SK-N-SH treated with all-trans-retinoic acid at 6 μM for 48 hours (cell line): ENCODE results near the gene CCDC88C.

Source experiments
- ATAC-seq: fragments of 200-7000 bp; cut with Tn5 transposase; 3 replicates; pipeline ENCODE4 v1.9.1; 2020; ENCODE audit warnings: mild to moderate bottlenecking, moderate library complexity
- ARNTL ChIP-seq: fragments of 450-650 bp; formaldehyde crosslinking; IDR thresholded peaks from 2 replicates; pipeline ENCODE4 v1.5.0; 2020; ENCODE audit warnings: low read depth, mild to moderate bottlenecking, moderate library complexity, borderline replicate concordance
- BACH2 ChIP-seq: fragments of 250-450 bp; sonication (Bioruptor Pico); IDR thresholded peaks from 2 replicates; pipeline ENCODE4 v1.9.0; 2021; ENCODE audit warnings: mild to moderate bottlenecking, borderline replicate concordance
- CSDC2 ChIP-seq: fragments of 250-450 bp; sonication (Bioruptor Pico); IDR thresholded peaks from 2 replicates; pipeline ENCODE4 v1.5.0; 2020; ENCODE audit warnings: mild to moderate bottlenecking, moderate library complexity
- ESRRG ChIP-seq: fragments of 250-450 bp; sonication (Bioruptor Pico); IDR thresholded peaks from 2 replicates; pipeline ENCODE4 v1.6.1; 2021; ENCODE audit warnings: mild to moderate bottlenecking
- GLIS3 ChIP-seq: fragments of 250-450 bp; sonication (Bioruptor Pico); IDR thresholded peaks from 2 replicates; pipeline ENCODE4 v1.5.0; 2020; ENCODE audit warnings: mild to moderate bottlenecking, moderate library complexity
- ISL1 ChIP-seq: fragments of 250-450 bp; sonication (Bioruptor Pico); IDR thresholded peaks from 2 replicates; pipeline ENCODE4 v2.1.2; 2022; ENCODE audit warnings: mild to moderate bottlenecking, moderate library complexity
- OSR1 ChIP-seq: fragments of 250-450 bp; sonication (Bioruptor Pico); IDR thresholded peaks from 2 replicates; pipeline ENCODE4 v1.8.0; 2022; ENCODE audit warnings: moderate library complexity, mild to moderate bottlenecking, inconsistent platforms
- PPARA ChIP-seq: fragments of 250-450 bp; sonication (Bioruptor Pico); IDR thresholded peaks from 2 replicates; pipeline ENCODE4 v1.5.0; 2020; ENCODE audit warnings: mild to moderate bottlenecking, borderline replicate concordance
- RARB ChIP-seq: fragments of 250-450 bp; sonication (Bioruptor Pico); IDR thresholded peaks from 2 replicates; pipeline ENCODE4 v1.8.0; 2021; ENCODE audit warnings: mild to moderate bottlenecking, moderate library complexity
- TCF4 ChIP-seq: fragments of 250-450 bp; sonication (Bioruptor Pico); IDR thresholded peaks from 2 replicates; pipeline ENCODE4 v1.8.0; 2021; ENCODE audit warnings: mild to moderate bottlenecking, moderate library complexity, borderline replicate concordance
- TOX ChIP-seq: fragments of 250-450 bp; sonication (Bioruptor Pico); IDR thresholded peaks from 2 replicates; pipeline ENCODE4 v1.8.0; 2021; ENCODE audit warnings: mild to moderate bottlenecking, moderate library complexity, borderline replicate concordance
- ZC3H10 ChIP-seq: fragments of 250-450 bp; sonication (Bioruptor Pico); IDR thresholded peaks from 2 replicates; pipeline ENCODE4 v1.5.1; 2021; ENCODE audit warnings: mild to moderate bottlenecking, moderate library complexity
- ZFP3 ChIP-seq: fragments of 250-450 bp; sonication (Bioruptor Pico); IDR thresholded peaks from 2 replicates; pipeline ENCODE4 v1.5.0; 2020; ENCODE audit warnings: mild to moderate bottlenecking, moderate library complexity
- ZFP30 ChIP-seq: fragments of 450-650 bp; formaldehyde crosslinking; IDR thresholded peaks from 2 replicates; pipeline ENCODE4 v1.5.0; 2022; ENCODE audit warnings: mild to moderate bottlenecking, moderate library complexity
- ZNF565 ChIP-seq: fragments of 450-650 bp; formaldehyde crosslinking; conservative IDR thresholded peaks from 2 replicates; pipeline ENCODE4 v1.5.0; 2020; ENCODE audit warnings: low read depth, mild to moderate bottlenecking, moderate library complexity
- ZNF70 ChIP-seq: fragments of 450-650 bp; formaldehyde crosslinking; IDR thresholded peaks from 2 replicates; pipeline ENCODE4 v1.5.0; 2020; ENCODE audit warnings: mild to moderate bottlenecking, moderate library complexity
- ZNF8 ChIP-seq: fragments of 450-650 bp; formaldehyde crosslinking; IDR thresholded peaks from 2 replicates; pipeline ENCODE4 v1.5.0; 2020; ENCODE audit warnings: mild to moderate bottlenecking, moderate library complexity
- TF ChIP-seq, protein P1 (sequence below): fragments of 250-450 bp; sonication (Bioruptor Pico); IDR thresholded peaks from 2 replicates; pipeline ENCODE4 v1.5.1; 2021; ENCODE audit warnings: mild to moderate bottlenecking, moderate library complexity
- TF ChIP-seq, protein P2 (sequence below): fragments of 250-450 bp; sonication (Bioruptor Pico); IDR thresholded peaks from 2 replicates; pipeline ENCODE4 v1.5.1; 2020; ENCODE audit warnings: low read depth, mild to moderate bottlenecking, moderate library complexity
- TF ChIP-seq, protein P3 (sequence below): fragments of 250-450 bp; sonication (Bioruptor Pico); IDR thresholded peaks from 2 replicates; pipeline ENCODE4 v1.8.0; 2020; ENCODE audit warnings: mild to moderate bottlenecking, moderate library complexity, borderline replicate concordance
- TF ChIP-seq, protein P4 (sequence below): fragments of 250-450 bp; sonication (Bioruptor Pico); IDR thresholded peaks from 2 replicates; pipeline ENCODE4 v1.5.0; 2020; ENCODE audit warnings: mild to moderate bottlenecking, moderate library complexity

CCDC88C gene

DNA sequence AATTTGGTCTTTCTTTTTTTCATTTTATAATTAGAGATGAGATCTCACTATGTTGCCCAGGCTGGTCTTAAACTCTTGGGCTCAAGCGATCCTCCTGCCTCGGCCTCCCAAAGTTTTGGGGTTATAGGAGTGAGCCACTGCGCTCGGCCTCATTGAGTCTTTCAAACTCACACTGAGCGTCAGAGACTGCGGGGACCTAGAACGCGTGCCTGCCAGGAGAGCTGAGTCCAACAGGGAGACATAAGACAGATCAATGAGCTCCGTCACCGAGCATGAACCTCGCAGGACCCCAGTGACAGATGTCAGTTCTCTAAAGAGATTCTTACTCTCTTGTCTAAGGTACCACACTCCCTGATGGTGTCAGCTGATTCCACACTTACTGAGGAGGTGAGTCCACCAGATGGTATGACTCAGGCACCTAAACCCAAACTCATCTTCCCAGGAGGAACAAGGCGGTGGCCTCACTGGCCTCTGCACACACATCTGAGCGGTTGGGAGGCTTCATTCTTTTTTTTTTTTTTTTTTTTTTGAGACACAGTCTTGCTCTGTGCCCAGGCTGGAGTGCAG is 58.9 kb downstream of the CCDC88C start:
- TF ChIP-seq OSR1 (CRISPR knock-in tag) = no peak
- TF ChIP-seq ZFP30 (CRISPR knock-in tag) = no peak
- TF ChIP-seq CSDC2 = no peak
- TF ChIP-seq ZC3H10 (CRISPR knock-in tag) = no peak
- TF ChIP-seq ZNF565 (CRISPR knock-in tag) = no peak
- TF ChIP-seq ZNF8 (CRISPR knock-in tag) = no peak
- TF ChIP-seq ARNTL (CRISPR knock-in tag) = no peak
- TF ChIP-seq TOX (CRISPR knock-in tag) = no peak
- TF ChIP-seq ZNF70 (CRISPR knock-in tag) = no peak
- TF ChIP-seq TCF4 (CRISPR knock-in tag) = no peak
- TF ChIP-seq, protein P1, sequence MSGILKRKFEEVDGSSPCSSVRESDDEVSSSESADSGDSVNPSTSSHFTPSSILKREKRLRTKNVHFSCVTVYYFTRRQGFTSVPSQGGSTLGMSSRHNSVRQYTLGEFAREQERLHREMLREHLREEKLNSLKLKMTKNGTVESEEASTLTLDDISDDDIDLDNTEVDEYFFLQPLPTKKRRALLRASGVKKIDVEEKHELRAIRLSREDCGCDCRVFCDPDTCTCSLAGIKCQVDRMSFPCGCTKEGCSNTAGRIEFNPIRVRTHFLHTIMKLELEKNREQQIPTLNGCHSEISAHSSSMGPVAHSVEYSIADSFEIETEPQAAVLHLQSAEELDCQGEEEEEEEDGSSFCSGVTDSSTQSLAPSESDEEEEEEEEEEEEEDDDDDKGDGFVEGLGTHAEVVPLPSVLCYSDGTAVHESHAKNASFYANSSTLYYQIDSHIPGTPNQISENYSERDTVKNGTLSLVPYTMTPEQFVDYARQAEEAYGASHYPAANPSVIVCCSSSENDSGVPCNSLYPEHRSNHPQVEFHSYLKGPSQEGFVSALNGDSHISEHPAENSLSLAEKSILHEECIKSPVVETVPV (CRISPR knock-in tag) = no peak
- TF ChIP-seq ESRRG = no peak
- no peak for TF ChIP-seq GLIS3 (CRISPR knock-in tag)
- TF ChIP-seq, protein P2, sequence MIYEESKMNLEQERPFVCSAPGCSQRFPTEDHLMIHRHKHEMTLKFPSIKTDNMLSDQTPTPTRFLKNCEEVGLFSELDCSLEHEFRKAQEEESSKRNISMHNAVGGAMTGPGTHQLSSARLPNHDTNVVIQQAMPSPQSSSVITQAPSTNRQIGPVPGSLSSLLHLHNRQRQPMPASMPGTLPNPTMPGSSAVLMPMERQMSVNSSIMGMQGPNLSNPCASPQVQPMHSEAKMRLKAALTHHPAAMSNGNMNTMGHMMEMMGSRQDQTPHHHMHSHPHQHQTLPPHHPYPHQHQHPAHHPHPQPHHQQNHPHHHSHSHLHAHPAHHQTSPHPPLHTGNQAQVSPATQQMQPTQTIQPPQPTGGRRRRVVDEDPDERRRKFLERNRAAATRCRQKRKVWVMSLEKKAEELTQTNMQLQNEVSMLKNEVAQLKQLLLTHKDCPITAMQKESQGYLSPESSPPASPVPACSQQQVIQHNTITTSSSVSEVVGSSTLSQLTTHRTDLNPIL (CRISPR knock-in tag) = no peak
- no peak for TF ChIP-seq ISL1 (CRISPR knock-in tag)
- no peak for ATAC-seq

DNA sequence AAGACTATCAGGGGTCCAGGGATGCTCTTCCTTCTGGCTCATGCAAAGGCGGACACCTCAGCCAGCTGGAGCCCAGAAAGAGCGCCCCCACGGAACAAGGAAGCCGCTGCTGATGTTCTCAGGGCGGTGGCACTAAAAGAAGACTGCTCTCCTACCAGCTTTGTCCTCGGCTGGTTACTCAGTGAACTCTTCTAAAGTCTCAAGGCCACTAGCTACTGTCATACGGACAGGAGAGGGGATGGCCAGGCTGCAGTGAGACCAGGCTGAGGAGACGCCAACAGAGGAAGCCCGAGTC is 59.6 kb downstream of the CCDC88C start:
- no peak for ATAC-seq
- TF ChIP-seq, protein P3, sequence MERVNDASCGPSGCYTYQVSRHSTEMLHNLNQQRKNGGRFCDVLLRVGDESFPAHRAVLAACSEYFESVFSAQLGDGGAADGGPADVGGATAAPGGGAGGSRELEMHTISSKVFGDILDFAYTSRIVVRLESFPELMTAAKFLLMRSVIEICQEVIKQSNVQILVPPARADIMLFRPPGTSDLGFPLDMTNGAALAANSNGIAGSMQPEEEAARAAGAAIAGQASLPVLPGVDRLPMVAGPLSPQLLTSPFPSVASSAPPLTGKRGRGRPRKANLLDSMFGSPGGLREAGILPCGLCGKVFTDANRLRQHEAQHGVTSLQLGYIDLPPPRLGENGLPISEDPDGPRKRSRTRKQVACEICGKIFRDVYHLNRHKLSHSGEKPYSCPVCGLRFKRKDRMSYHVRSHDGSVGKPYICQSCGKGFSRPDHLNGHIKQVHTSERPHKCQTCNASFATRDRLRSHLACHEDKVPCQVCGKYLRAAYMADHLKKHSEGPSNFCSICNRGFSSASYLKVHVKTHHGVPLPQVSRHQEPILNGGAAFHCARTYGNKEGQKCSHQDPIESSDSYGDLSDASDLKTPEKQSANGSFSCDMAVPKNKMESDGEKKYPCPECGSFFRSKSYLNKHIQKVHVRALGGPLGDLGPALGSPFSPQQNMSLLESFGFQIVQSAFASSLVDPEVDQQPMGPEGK (CRISPR knock-in tag) = no peak
- TF ChIP-seq ZNF565 (CRISPR knock-in tag) (no peak), ISL1 (CRISPR knock-in tag) (no peak), PPARA (no peak), BACH2 (CRISPR knock-in tag) (no peak), ARNTL (CRISPR knock-in tag) (no peak), CSDC2 (no peak), ZFP3 (CRISPR knock-in tag) (no peak), GLIS3 (CRISPR knock-in tag) (no peak)
- TF ChIP-seq, protein P2 (CRISPR knock-in tag) = no peak

DNA sequence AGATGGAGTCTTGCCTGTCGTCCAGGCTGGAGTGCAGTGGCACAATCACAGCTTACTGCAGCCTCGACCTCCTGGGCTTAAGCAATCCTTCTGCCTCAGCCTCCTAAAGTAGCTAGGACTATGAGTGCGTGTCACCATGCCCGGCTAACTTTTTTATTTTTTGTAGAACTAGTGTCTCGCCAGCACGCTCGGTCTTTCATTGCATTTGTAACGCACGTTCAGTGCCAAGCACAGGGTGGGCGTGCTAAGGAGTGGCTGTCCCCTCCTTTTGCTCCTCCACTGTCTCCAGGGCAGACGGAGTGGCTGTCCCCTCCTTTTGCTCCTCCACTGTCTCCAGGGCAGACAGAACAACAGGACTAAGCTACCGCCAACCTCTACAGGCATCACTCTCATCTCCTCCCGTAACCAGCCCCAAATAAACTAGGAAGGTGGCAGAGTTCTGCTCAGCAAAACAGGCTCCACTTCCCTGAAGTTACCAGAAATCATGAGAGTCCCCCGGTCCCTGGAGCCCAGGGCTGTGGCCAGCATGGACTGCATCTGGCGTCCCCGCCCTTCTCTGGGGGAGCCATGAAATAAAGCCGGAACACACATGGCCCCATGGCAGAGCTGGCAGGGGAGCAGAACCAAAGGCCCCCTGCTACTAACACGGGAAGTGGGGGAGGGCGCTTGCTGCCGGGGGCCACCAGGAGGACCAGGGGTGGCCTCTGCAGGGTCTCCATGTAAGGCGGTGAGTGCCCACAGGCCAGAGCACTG is 60.2 kb downstream of the CCDC88C start:
- ATAC-seq = no peak
- TF ChIP-seq OSR1 (CRISPR knock-in tag) (no peak), BACH2 (CRISPR knock-in tag) (no peak), RARB (CRISPR knock-in tag) (no peak)
- TF ChIP-seq, all 23 proteins: peak for 0

DNA sequence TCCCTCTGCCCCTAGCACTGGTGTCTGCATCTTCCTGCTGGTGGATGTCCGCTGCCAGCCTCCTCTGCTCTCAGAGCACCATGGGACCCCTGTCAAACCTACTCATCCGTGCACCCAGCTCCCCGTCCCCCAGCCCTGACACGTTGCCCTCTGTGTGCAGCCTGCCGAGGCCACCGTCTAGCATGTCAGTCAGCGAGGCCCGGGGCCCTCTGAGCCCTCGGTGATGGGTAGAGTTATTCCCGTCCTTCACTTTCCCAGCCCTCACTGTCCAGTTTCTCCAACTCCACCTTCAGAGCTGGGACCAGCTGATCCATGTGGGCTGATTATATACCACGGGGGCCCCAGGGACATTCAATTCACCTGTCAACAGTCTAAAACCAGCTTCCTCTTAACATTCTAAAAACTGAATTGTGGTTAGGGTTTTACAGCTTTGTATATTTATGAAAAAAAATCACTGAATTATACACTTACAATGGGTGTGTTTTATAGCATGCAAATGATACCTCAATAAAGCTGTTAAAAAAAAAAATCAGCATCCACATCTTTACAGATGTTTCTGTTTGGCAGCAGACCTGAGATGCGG is 61.3 kb downstream of the CCDC88C start:
- TF ChIP-seq ZNF565 (CRISPR knock-in tag) = no peak
- no peak for TF ChIP-seq ZFP30 (CRISPR knock-in tag)
- TF ChIP-seq CSDC2 = no peak
- TF ChIP-seq, protein P4, sequence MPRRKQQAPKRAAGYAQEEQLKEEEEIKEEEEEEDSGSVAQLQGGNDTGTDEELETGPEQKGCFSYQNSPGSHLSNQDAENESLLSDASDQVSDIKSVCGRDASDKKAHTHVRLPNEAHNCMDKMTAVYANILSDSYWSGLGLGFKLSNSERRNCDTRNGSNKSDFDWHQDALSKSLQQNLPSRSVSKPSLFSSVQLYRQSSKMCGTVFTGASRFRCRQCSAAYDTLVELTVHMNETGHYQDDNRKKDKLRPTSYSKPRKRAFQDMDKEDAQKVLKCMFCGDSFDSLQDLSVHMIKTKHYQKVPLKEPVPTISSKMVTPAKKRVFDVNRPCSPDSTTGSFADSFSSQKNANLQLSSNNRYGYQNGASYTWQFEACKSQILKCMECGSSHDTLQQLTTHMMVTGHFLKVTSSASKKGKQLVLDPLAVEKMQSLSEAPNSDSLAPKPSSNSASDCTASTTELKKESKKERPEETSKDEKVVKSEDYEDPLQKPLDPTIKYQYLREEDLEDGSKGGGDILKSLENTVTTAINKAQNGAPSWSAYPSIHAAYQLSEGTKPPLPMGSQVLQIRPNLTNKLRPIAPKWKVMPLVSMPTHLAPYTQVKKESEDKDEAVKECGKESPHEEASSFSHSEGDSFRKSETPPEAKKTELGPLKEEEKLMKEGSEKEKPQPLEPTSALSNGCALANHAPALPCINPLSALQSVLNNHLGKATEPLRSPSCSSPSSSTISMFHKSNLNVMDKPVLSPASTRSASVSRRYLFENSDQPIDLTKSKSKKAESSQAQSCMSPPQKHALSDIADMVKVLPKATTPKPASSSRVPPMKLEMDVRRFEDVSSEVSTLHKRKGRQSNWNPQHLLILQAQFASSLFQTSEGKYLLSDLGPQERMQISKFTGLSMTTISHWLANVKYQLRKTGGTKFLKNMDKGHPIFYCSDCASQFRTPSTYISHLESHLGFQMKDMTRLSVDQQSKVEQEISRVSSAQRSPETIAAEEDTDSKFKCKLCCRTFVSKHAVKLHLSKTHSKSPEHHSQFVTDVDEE (CRISPR knock-in tag) = no peak
- TF ChIP-seq, protein P1 (CRISPR knock-in tag) = no peak
- TF ChIP-seq ZNF70 (CRISPR knock-in tag) = no peak
- TF ChIP-seq, protein P2 (CRISPR knock-in tag) = no peak
- TF ChIP-seq ARNTL (CRISPR knock-in tag) = no peak
- TF ChIP-seq BACH2 (CRISPR knock-in tag) = no peak
- no peak for ATAC-seq
